HG03175 (cell line): ENCODE data around the gene TNFAIP2.

Source experiments
- ATAC-seq: cut with Tn5 transposase; IDR thresholded peaks from one replicate; pipeline ENCODE4 v1.9.1; 2021; ENCODE audit warnings: mild to moderate bottlenecking, moderate library complexity; ENCODE audit not compliant: unreplicated experiment

Gene TNFAIP2

GRCh38 chr14:103179094-103179493 is 55.8 kb downstream of the TNFAIP2 start:
- ATAC-seq = no peak

- no peak for ATAC-seq
These were observed 57.1 kb downstream of the TNFAIP2 start for GRCh38 chr14:103180331-103180730.

- ATAC-seq = no peak
These were observed 60.8 kb downstream of the TNFAIP2 start for GRCh38 chr14:103184046-103184445.

GRCh38 chr14:103185051-103186029 is 62.1 kb downstream of the TNFAIP2 start:
- no peak for ATAC-seq

GRCh38 chr14:103186241-103186822 is 63.1 kb downstream of the TNFAIP2 start:
- ATAC-seq = no peak
